Activated CD4-positive, alpha-beta T cell treated with anti-CD3 and anti-CD28 coated beads, Interleukin-2, amount 10 ng/mL, durations not matched to agents 7 days and 5 days (primary cell): ENCODE measurements around the gene ERBB3. TPM values are rescaled to one million over a fixed set of nuclear protein-coding genes. Genes with fewer than 3 reads are reported as not detected.
"Not testable (repeated sequence)": the region's sequence is repeated elsewhere in the genome, so short reads cannot be mapped to it uniquely, and the experiment has no call there.

Source experiments
- CTCF ChIA-PET: fragments of 350-600 bp; sonication (Branson Sonifier 250); formaldehyde crosslinking; loops from one replicate; lab custom pipeline; 2021; ENCODE audit warnings: antibody characterized with exemption; lab: Charles Lee
- POLR2A ChIA-PET: fragments of 350-600 bp; sonication (Branson Sonifier 250); formaldehyde crosslinking; loops from one replicate; lab custom pipeline; 2021; ENCODE audit warnings: antibody characterized with exemption; lab: Charles Lee
- DNase-seq: peaks from one replicate; pipeline ENCODE4 v3.0.0-alpha.2; 2020
- H3K27ac Mint-ChIP-seq: one replicate; pipeline ENCODE4 v1.8.0; 2021; ENCODE audit warnings: mild to moderate bottlenecking, moderate library complexity, mixed read lengths
- H3K27me3 Mint-ChIP-seq: one replicate; pipeline ENCODE4 v1.8.0; 2021; ENCODE audit warnings: mixed read lengths
- H3K36me3 Mint-ChIP-seq: one replicate; pipeline ENCODE4 v1.8.0; 2021; ENCODE audit warnings: low read depth, mixed read lengths
- H3K4me1 Mint-ChIP-seq: one replicate; pipeline ENCODE4 v1.8.0; 2021; ENCODE audit warnings: mixed read lengths
- H3K4me3 Mint-ChIP-seq: one replicate; pipeline ENCODE4 v1.8.0; 2021; ENCODE audit warnings: mild to moderate bottlenecking, moderate library complexity, mixed read lengths
- H3K9me3 Mint-ChIP-seq: one replicate; pipeline ENCODE4 v1.8.0; 2021; ENCODE audit warnings: mixed read lengths
- total RNA-seq, 2 experiments: library from RNA; stranded (reverse); gene quantifications; one replicate each; pipeline ENCODE4 v1.2.3, GENCODE V29; 2021

The ERBB3 gene
- 1 to 10 TPM; 1.3 to 1.5 TPM for total RNA-seq

GRCh38 chr12:56079723-56080555, at the start of gene ERBB3:
Gene ERBB3 (plus strand): TSS chr12:56080165. CDS start chr12:56080301, 136 bp downstream.
- Mint-ChIP-seq H3K9me3 (no peaks in the 10 kb centered on the region), H3K27ac (peak within 1 kb of the TSS; percentile 64), H3K27me3 (peaks cover 33% of the 10 kb centered on the region), H3K36me3 (no peaks in the 10 kb centered on the region), H3K4me1 (peaks cover 19% of the 10 kb centered on the region), H3K4me3 (peak within 1 kb of the TSS; percentile 73)
- peak; percentile 60 for DNase-seq
- CTCF ChIA-PET = interaction anchor here (0.5 to 1.4 kb wide), 10 partner anchors 11 to 328 kb away, joined by 3 to 5 read pairs (median 3); partner anchors contain the start of gene ZC3H10
- POLR2A ChIA-PET = interaction anchor here (1.0 kb wide), 1 partner anchor 25 kb away, joined by 3 read pairs; no protein-coding TSS in a partner anchor

- peaks cover 48% of the 10 kb centered on the region for H3K4me1 Mint-ChIP-seq
- H3K27me3 Mint-ChIP-seq = no peaks in the 10 kb centered on the region
- CTCF ChIA-PET = interaction anchor here (1.1 to 1.2 kb wide), 2 partner anchors 8 to 9 kb away, joined by 3 to 4 read pairs; no protein-coding TSS in a partner anchor
- no peak for DNase-seq
- H3K36me3 Mint-ChIP-seq = peaks cover 54% of the 10 kb centered on the region
- POLR2A ChIA-PET = no interaction called here
- peak overlapping the region; percentile 2 for H3K27ac Mint-ChIP-seq
- H3K4me3 Mint-ChIP-seq = no peak overlapping the region
- no peaks in the 10 kb centered on the region for H3K9me3 Mint-ChIP-seq
Measured at GRCh38 chr12:56031987-56032386, 48.0 kb upstream of the ERBB3 start.

- Mint-ChIP-seq H3K36me3 (peaks cover 42% of the 10 kb centered on the region), H3K9me3 (no peaks in the 10 kb centered on the region), H3K27ac (no peak overlapping the region), H3K27me3 (no peaks in the 10 kb centered on the region), H3K4me3 (no peak overlapping the region), H3K4me1 (peaks cover 40% of the 10 kb centered on the region)
- ChIA-PET CTCF (interaction anchor here (0.6 kb wide), 1 partner anchor 13 kb away, joined by 3 read pairs; no protein-coding TSS in a partner anchor), POLR2A (no interaction called here)
- DNase-seq = no peak
Measured at GRCh38 chr12:56034586-56035332, 45.2 kb upstream of the ERBB3 start.

- H3K36me3 Mint-ChIP-seq = peaks cover 35% of the 10 kb centered on the region
- no peaks in the 10 kb centered on the region for H3K9me3 Mint-ChIP-seq
- peaks cover 48% of the 10 kb centered on the region for H3K4me1 Mint-ChIP-seq
- ChIA-PET POLR2A (no interaction called here), CTCF (interaction anchor here (0.6 to 1.0 kb wide), 3 partner anchors 16 to 152 kb away, joined by 3 to 4 read pairs (median 4); partner anchors contain the start of gene SMARCC2)
- no peaks in the 10 kb centered on the region for H3K27me3 Mint-ChIP-seq
- DNase-seq = no peak
- no peak overlapping the region for H3K4me3 Mint-ChIP-seq
- no peak overlapping the region for H3K27ac Mint-ChIP-seq
Measured at GRCh38 chr12:56037161-56037560, 42.8 kb upstream of the ERBB3 start.

- H3K4me1 Mint-ChIP-seq = peaks cover 48% of the 10 kb centered on the region
Measured at GRCh38 chr12:56038022-56038655, 41.8 kb upstream of the ERBB3 start.

GRCh38 chr12:56040151-56040550, 39.8 kb upstream of the ERBB3 start:
- Mint-ChIP-seq H3K9me3 (no peaks in the 10 kb centered on the region), H3K27me3 (no peaks in the 10 kb centered on the region), H3K4me3 (peak overlapping the region; percentile 100), H3K36me3 (peaks cover 42% of the 10 kb centered on the region), H3K4me1 (peaks cover 50% of the 10 kb centered on the region), H3K27ac (peak overlapping the region; percentile 99)
- DNase-seq = peak; percentile 16
- CTCF ChIA-PET = interaction anchor here (0.6 to 1.6 kb wide), 7 partner anchors 8 to 303 kb away, joined by 3 to 6 read pairs (median 4); partner anchors contain the start of gene SUOX
- POLR2A ChIA-PET = interaction anchor here (0.6 to 0.9 kb wide), 2 partner anchors 25 to 320 kb away, joined by 3 to 4 read pairs; no protein-coding TSS in a partner anchor

More at GRCh38 chr12:56038022-56038655, 41.8 kb upstream of the ERBB3 start:
- ChIA-PET POLR2A (no interaction called here), CTCF (interaction anchor here (0.6 to 1.0 kb wide), 2 partner anchors 42 to 151 kb away, joined by 3 to 4 read pairs; partner anchors contain the start of gene SMARCC2)
- no peaks in the 10 kb centered on the region for H3K27me3 Mint-ChIP-seq
- no peak for DNase-seq
- peaks cover 35% of the 10 kb centered on the region for H3K36me3 Mint-ChIP-seq
- H3K27ac Mint-ChIP-seq = peak overlapping the region; percentile 70
- H3K4me3 Mint-ChIP-seq = no peak overlapping the region
- no peaks in the 10 kb centered on the region for H3K9me3 Mint-ChIP-seq

GRCh38 chr12:56040963-56041551, 38.9 kb upstream of the ERBB3 start:
- Mint-ChIP-seq H3K4me3 (peak overlapping the region; percentile 100), H3K27ac (peak overlapping the region; percentile 99), H3K4me1 (peaks cover 52% of the 10 kb centered on the region), H3K27me3 (no peaks in the 10 kb centered on the region), H3K36me3 (peaks cover 38% of the 10 kb centered on the region), H3K9me3 (no peaks in the 10 kb centered on the region)
- CTCF ChIA-PET = interaction anchor here (0.6 to 1.6 kb wide), 6 partner anchors 9 to 304 kb away, joined by 3 to 6 read pairs (median 4); partner anchors contain the start of gene SUOX
- no peak for DNase-seq
- POLR2A ChIA-PET = interaction anchor here (0.6 kb wide), 1 partner anchor 34 kb away, joined by 6 read pairs; no protein-coding TSS in a partner anchor

GRCh38 chr12:56041552-56042429, 38.2 kb upstream of the ERBB3 start, which contains the start of gene RPS26:
Gene RPS26 (plus strand): TSS chr12:56041918. CDS start chr12:56042167, 249 bp downstream.
- no peaks in the 10 kb centered on the region for H3K27me3 Mint-ChIP-seq
- H3K4me3 Mint-ChIP-seq = peak within 1 kb of the TSS; percentile 100
- peaks cover 38% of the 10 kb centered on the region for H3K36me3 Mint-ChIP-seq
- peak within 1 kb of the TSS; percentile 99 for H3K27ac Mint-ChIP-seq
- peaks cover 57% of the 10 kb centered on the region for H3K4me1 Mint-ChIP-seq
- POLR2A ChIA-PET = no interaction called here
- no peaks in the 10 kb centered on the region for H3K9me3 Mint-ChIP-seq
- CTCF ChIA-PET = interaction anchor here (1.2 to 1.6 kb wide), 2 partner anchors 9 to 44 kb away, joined by 4 read pairs; partner anchors contain the start of gene SUOX
- DNase-seq = peak; percentile 97

GRCh38 chr12:56042430-56042813, 37.5 kb upstream of the ERBB3 start:
- H3K4me3 Mint-ChIP-seq = peak overlapping the region; percentile 100
- POLR2A ChIA-PET, H3K27me3 Mint-ChIP-seq, DNase-seq, H3K9me3 Mint-ChIP-seq, CTCF ChIA-PET: not testable (repeated sequence)
- peaks cover 59% of the 10 kb centered on the region for H3K4me1 Mint-ChIP-seq
- H3K36me3 Mint-ChIP-seq = peaks cover 40% of the 10 kb centered on the region
- H3K27ac Mint-ChIP-seq = peak overlapping the region; percentile 99

- H3K36me3 Mint-ChIP-seq = peaks cover 36% of the 10 kb centered on the region
- POLR2A ChIA-PET = no interaction called here
- CTCF ChIA-PET = no interaction called here
- peaks cover 56% of the 10 kb centered on the region for H3K4me1 Mint-ChIP-seq
- no peaks in the 10 kb centered on the region for H3K9me3 Mint-ChIP-seq
- H3K4me3 Mint-ChIP-seq = peak overlapping the region; percentile 100
- peak overlapping the region; percentile 99 for H3K27ac Mint-ChIP-seq
- no peaks in the 10 kb centered on the region for H3K27me3 Mint-ChIP-seq
- no peak for DNase-seq
Measured at GRCh38 chr12:56042843-56043242, 37.1 kb upstream of the ERBB3 start.
